HG02870 (cell line): ENCODE data around the gene TRIP12.
"Not testable (repeated sequence)": the region's sequence is repeated elsewhere in the genome, so short reads cannot be mapped to it uniquely, and the experiment has no call there.

Source experiments
- ATAC-seq: cut with Tn5 transposase; IDR thresholded peaks from one replicate; pipeline ENCODE4 v1.9.1; 2021; ENCODE audit warnings: mild to moderate bottlenecking, moderate library complexity; ENCODE audit not compliant: unreplicated experiment

The TRIP12 gene

GRCh38 chr2:229879191-229879950 lies 42.4 kb downstream of the TRIP12 start:
- no peak for ATAC-seq

- ATAC-seq = no peak
These were observed 46.3 kb downstream of the TRIP12 start for GRCh38 chr2:229875549-229875948.

- no peak for ATAC-seq
These were observed 47.2 kb downstream of the TRIP12 start for GRCh38 chr2:229874647-229875046.

GRCh38 chr2:229873123-229873581 lies 48.7 kb downstream of the TRIP12 start:
- no peak for ATAC-seq

- no peak for ATAC-seq
These were observed 50.7 kb downstream of the TRIP12 start for GRCh38 chr2:229870903-229871656.

- ATAC-seq = peak; percentile 53
These were observed 52.6 kb downstream of the TRIP12 start for GRCh38 chr2:229869226-229869625.

GRCh38 chr2:229868794-229869193 lies 53.0 kb downstream of the TRIP12 start:
- ATAC-seq = peak; percentile 3

GRCh38 chr2:229865033-229865432 lies 56.8 kb downstream of the TRIP12 start:
- ATAC-seq = no peak

GRCh38 chr2:229861431-229861830 lies 60.4 kb downstream of the TRIP12 start:
- ATAC-seq = no peak

GRCh38 chr2:229860334-229860733 lies 61.5 kb downstream of the TRIP12 start:
- no peak for ATAC-seq

- no peak for ATAC-seq
These were observed 63.5 kb downstream of the TRIP12 start for GRCh38 chr2:229858351-229858750.

GRCh38 chr2:229857634-229858033 lies 64.2 kb downstream of the TRIP12 start:
- no peak for ATAC-seq

GRCh38 chr2:229856413-229856812 lies 65.4 kb downstream of the TRIP12 start:
- peak; percentile 90 for ATAC-seq

- ATAC-seq = no peak
These were observed 66.7 kb downstream of the TRIP12 start for GRCh38 chr2:229855116-229855515.

- peak; percentile 55 for ATAC-seq
These were observed 69.2 kb downstream of the TRIP12 start for GRCh38 chr2:229852565-229852964.

GRCh38 chr2:229851870-229852269 lies 69.9 kb downstream of the TRIP12 start:
- no peak for ATAC-seq

- not testable (repeated sequence) for ATAC-seq
These were observed 71.2 kb downstream of the TRIP12 start for GRCh38 chr2:229850355-229851275.

GRCh38 chr2:229849073-229849472 lies 72.7 kb downstream of the TRIP12 start:
- no peak for ATAC-seq

GRCh38 chr2:229843613-229844012 lies 78.2 kb downstream of the TRIP12 start:
- ATAC-seq = no peak

GRCh38 chr2:229838729-229839128 lies 83.1 kb downstream of the TRIP12 start:
- ATAC-seq = no peak

- ATAC-seq = no peak
These were observed 85.0 kb downstream of the TRIP12 start for GRCh38 chr2:229836847-229837246.
